COLO668 (cell line): ENCODE data around the gene VDR.

Experiments used
- DNase-seq: peaks from one replicate; lab custom pipeline; 2025; ENCODE audit not compliant: unreplicated experiment; lab: John Stamatoyannopoulos, UW

The VDR gene

DNA sequence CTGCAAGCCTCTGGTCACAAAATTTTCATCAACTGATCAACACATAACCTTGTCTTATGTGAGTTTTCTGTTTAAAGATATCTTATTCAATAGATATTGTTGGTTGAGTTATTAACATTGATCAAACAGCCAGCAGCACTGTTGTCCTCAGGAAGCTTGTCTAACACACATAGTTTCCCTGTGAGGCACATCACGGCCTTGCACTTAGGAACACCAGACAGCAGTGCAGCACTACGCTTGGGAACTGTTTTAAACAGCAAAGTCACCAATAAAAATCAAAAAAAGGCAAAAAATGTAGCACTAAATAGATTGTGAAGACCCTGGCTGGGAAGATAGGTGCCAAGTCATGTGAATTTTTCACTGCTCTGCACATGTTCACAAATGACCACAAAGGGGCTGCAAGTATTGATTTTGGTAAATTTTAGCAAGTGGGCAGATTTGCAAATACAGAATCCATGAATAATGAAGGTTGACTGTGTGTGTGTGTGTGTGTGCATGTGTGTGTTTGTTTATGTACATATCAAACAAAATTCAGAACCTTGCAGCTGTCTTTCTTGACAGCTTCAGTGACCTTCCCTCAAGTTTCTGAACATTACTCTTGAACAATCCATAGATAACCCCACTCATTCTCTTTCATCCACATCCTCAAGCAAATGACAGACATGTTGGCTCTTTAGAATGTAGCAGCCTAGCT lies 28.9 kb downstream of the VDR start:
- no peak for DNase-seq

GRCh38 chr12:47874316-47874715 lies 30.5 kb downstream of the VDR start:
- DNase-seq = no peak

GRCh38 chr12:47870175-47870781 lies 34.5 kb downstream of the VDR start:
- DNase-seq = no peak

DNA sequence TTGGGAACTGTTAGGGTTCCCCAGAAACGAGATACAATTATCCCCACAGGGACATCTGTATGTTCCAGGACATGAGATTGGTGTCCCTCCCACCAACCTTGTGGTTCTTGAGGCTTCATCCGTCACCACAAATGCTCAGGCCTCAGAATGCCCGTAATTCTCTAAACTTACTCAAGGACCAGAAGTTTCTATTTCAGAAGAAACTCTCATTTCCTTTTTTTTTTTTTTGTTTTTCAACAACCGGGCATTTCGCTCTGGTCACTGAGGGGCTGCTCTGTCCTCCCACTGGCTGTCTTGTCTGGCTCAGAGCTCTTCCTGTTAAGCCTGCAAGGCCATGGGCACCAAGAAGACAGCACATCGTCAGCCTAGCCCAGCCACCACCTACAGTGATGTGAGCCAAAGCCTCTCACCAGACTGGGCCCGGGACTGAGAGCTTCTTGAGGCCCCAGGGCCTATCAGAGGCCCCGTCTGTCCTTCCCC lies 36.2 kb downstream of the VDR start:
- no peak for DNase-seq

- DNase-seq = no peak
Observed at GRCh38 chr12:47868041-47868440, 36.8 kb downstream of the VDR start.

DNA sequence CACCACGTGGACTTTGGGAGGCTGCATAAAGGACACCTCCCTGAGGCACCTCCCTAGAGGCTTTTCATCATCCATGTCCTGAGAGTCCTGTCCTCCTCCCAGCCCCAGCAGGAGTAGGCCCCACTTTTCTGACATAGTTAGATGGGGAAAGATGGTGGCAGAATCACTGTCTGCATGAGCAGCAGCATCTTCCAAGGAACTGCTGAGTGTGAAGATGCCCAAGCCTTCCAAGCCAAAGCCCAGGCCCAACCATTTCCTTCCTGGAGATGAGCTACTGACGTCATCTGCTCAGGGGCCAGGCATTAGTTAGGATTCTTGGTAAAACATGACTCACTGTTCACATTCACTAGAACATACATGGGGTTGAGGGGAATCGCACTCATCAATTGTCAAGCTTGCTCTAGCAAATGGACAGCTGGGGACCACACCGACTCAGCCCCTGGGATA lies 37.3 kb downstream of the VDR start:
- no peak for DNase-seq

- no peak for DNase-seq
Observed at GRCh38 chr12:47864646-47865235, 40.1 kb downstream of the VDR start.

GRCh38 chr12:47863985-47864384 lies 40.8 kb downstream of the VDR start:
- no peak for DNase-seq

- no peak for DNase-seq
Observed at GRCh38 chr12:47863467-47863866, 41.3 kb downstream of the VDR start.

DNA sequence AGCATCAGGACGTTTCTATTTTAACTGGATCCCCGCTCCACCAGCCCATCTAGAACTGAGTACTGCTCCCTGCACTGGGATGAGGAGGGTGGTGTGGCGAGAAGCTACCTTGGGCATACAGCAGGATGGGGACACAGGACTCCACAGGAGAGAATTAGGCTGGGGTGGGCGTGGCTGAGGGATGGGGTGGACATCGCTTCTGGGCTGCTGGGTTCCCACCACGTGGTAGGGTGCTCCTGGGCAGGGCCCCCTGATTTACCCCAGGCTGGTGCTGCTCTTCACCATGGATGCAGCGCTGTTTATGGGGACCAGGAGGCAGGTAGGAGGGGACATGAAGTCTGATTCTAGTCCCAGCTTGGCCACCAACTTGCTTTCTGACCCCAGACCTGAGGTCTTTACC lies 41.9 kb downstream of the VDR start:
- DNase-seq = no peak

DNA sequence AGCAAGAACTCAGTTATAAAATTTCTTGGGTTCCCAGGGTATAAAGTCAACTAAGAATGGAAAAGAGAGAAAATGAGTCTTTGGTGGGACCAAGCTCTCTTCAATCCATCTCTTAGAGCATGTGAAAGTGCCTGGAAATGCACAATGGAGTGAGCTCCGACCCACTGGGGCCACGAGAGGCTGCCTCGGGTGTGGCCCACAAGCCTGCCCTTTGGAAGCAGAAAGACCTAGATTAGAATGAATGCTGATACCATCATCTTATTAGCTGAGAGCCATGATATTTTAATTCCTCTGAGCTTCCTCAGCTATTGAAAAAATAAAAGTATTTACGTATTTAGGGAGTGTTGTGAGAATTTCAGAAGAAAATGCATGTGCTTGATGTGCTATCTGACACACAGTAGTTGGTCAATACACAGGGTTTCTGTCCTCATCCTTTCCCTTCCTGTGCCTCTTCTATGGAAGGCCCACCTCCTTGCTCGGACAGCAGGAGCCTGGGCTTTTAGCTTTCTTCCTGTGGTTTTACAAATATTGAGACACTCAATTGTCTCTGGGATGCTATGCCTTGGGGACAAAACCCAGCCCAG lies 42.5 kb downstream of the VDR start:
- DNase-seq = no peak

- no peak for DNase-seq
Observed at GRCh38 chr12:47860873-47861272, 43.9 kb downstream of the VDR start.

- DNase-seq = no peak
Observed at GRCh38 chr12:47860279-47860841, 44.4 kb downstream of the VDR start.

DNA sequence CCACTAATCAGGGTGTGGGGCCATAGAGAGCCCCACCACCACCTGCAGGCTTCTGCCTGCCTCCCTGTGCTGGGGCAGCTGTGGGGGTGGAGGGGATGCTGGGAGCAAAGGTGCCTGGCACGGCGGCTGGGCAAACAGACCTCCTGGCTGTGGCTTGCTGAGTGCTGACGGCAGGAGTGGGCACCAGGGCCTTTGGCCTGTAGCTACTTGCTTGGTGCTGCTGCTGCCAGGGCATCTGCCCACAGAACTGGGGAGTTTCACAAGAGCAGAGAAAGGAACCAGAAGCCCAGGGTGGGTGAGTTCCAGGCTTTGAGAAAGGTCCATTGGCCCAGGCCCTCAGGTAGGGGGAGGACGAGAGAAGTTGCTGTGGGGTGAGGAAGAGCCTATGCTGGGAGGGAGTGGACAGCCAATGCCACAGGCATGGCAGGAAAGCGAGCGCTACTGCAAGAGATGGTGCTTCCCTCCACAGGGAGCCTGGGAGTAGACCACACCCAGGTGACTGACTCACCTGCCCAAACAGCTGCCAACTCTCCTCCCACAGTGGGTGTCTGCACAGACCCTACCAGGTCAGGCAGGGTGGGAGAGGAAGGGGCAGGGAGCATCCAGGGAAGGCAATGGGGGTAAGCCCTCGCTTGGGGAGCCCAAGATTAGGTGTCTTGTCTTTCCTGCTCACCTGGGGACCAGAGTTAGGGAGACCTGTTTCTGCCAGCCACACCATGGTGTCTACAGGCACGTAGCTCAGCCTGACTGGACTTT lies 46.1 kb downstream of the VDR start:
- DNase-seq = no peak

- DNase-seq = no peak
Observed at GRCh38 chr12:47856721-47857575, 47.8 kb downstream of the VDR start.

DNA sequence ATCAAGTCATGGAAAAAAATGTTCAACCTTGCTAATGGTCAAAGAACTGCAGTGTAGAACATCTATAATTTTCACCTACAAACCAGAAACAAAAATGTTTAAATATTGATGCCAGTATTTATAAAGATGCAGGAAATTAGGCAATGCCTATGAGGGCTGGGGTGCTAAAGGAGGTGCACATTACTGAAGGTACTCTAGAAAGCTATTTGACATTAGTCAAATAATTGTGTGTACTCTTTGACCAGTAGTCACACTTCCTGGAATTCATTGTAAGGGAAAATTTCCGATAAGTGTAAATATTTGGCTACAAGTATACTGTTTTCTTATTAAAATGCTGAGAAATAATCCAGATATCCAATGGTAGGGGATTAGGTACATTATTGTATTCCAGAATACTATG lies 48.7 kb downstream of the VDR start:
- DNase-seq = no peak

GRCh38 chr12:47855502-47855901 lies 49.3 kb downstream of the VDR start:
- no peak for DNase-seq

GRCh38 chr12:47854531-47854930 lies 50.3 kb downstream of the VDR start:
- no peak for DNase-seq

DNA sequence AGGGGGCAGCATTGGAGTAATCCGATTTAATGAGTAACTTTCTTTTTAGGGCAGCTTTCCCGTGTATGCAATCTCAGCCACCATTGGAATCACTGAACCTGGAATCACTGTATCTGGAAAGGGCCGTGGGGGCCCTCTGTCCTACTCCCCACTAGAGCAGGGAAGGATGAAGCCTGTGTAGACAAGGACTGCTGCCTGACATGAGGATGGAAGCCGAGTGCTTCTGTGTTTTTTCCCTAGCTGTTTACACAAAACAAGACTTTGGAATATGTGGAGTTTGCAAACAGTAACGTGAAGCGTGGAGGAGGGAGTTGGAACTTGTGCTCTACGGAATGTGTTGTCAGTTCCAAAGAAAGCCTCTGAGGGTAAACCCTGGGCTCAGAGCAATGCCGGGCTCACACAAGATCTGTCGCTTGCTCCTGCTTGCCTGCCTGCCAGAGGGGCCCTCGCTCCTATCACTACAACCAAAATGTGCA lies 52.7 kb downstream of the VDR start:
- DNase-seq = no peak
